HepG2 (cell line): ENCODE results near the gene CD4.

Experiments used
- ATF2 ChIP-seq: sonication (generic); formaldehyde crosslinking; IDR thresholded peaks from 2 replicates; pipeline ENCODE4 v1.4.0; 2020; ENCODE audit warnings: missing genetic modification reagents
- HCFC1 ChIP-seq: fragments of 150-350 bp; IDR thresholded peaks from 2 replicates; pipeline ENCODE4 v1.6.1; 2014; ENCODE audit warnings: low read depth, low read length
- MXI1 ChIP-seq: IDR thresholded peaks from 3 replicates; pipeline ENCODE4 v1.6.1; 2012; ENCODE audit warnings: low read depth, low read length, inconsistent platforms, borderline replicate concordance
- NBN ChIP-seq: fragments of 450-650 bp; conservative IDR thresholded peaks from 2 replicates; pipeline ENCODE4 v1.6.1; 2017
- POLR2A ChIP-seq, 2 experiments: IDR thresholded peaks; 2 replicates each; pipeline ENCODE4 v1.6.1; 2011; ENCODE audit warnings: low read depth in 2 of 2, low read length in 2 of 2, mild to moderate bottlenecking in 1 of 2, moderate library complexity in 1 of 2; ENCODE audit not compliant: insufficient read depth in 1 of 2
- SETDB1 ChIP-seq: sonication (generic); formaldehyde crosslinking; IDR thresholded peaks from 2 replicates; pipeline ENCODE4 v1.5.1; 2020; ENCODE audit warnings: missing genetic modification reagents, mild to moderate bottlenecking, borderline replicate concordance
- YY1 ChIP-seq: IDR thresholded peaks from 2 replicates; pipeline ENCODE4 v1.6.1; 2011; ENCODE audit warnings: low read length, low read depth, moderate library complexity, mild to moderate bottlenecking; ENCODE audit not compliant: insufficient read depth, insufficient replicate concordance
- ZFP36 ChIP-seq: fragments of 150-350 bp; IDR thresholded peaks from 2 replicates; pipeline ENCODE4 v1.6.1; 2018; ENCODE audit warnings: borderline replicate concordance, low read length, low read depth; ENCODE audit not compliant: partially characterized antibody
- ZNF646 ChIP-seq: sonication (generic); formaldehyde crosslinking; IDR thresholded peaks from 2 replicates; pipeline ENCODE4 v1.9.0; 2021; ENCODE audit warnings: mild to moderate bottlenecking, missing genetic modification reagents
- TF ChIP-seq, protein P1 (sequence below): sonication (generic); formaldehyde crosslinking; IDR thresholded peaks from 2 replicates; pipeline ENCODE4 v1.4.0; 2020; ENCODE audit warnings: missing genetic modification reagents, borderline replicate concordance
- TF ChIP-seq, protein P2 (sequence below): sonication (generic); formaldehyde crosslinking; IDR thresholded peaks from 2 replicates; pipeline ENCODE4 v1.4.0; 2020; ENCODE audit warnings: missing genetic modification reagents

DNA sequence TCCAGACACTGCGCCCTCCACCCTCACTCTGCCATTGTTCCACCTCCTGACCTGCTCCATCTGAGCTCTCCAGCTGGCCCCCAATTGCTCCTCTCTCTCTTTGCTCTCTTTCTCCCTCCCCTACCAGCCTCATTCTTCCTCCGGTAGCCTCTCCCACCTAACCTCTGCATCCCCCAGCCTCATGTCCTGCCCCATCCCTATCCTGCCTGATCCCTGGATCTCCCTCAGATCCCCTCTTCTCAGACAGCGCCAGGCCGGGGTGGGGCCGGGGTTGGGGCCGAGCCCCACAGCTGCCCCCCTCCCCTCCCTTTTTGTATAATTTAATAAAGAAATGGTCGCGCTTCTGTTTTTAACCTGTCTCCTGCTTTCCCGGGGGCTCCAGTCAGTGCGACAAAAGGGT lies 18.7 kb upstream of the CD4 start:
- TF ChIP-seq, protein P1, sequence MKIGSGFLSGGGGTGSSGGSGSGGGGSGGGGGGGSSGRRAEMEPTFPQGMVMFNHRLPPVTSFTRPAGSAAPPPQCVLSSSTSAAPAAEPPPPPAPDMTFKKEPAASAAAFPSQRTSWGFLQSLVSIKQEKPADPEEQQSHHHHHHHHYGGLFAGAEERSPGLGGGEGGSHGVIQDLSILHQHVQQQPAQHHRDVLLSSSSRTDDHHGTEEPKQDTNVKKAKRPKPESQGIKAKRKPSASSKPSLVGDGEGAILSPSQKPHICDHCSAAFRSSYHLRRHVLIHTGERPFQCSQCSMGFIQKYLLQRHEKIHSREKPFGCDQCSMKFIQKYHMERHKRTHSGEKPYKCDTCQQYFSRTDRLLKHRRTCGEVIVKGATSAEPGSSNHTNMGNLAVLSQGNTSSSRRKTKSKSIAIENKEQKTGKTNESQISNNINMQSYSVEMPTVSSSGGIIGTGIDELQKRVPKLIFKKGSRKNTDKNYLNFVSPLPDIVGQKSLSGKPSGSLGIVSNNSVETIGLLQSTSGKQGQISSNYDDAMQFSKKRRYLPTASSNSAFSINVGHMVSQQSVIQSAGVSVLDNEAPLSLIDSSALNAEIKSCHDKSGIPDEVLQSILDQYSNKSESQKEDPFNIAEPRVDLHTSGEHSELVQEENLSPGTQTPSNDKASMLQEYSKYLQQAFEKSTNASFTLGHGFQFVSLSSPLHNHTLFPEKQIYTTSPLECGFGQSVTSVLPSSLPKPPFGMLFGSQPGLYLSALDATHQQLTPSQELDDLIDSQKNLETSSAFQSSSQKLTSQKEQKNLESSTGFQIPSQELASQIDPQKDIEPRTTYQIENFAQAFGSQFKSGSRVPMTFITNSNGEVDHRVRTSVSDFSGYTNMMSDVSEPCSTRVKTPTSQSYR = no peak
- TF ChIP-seq, protein P2, sequence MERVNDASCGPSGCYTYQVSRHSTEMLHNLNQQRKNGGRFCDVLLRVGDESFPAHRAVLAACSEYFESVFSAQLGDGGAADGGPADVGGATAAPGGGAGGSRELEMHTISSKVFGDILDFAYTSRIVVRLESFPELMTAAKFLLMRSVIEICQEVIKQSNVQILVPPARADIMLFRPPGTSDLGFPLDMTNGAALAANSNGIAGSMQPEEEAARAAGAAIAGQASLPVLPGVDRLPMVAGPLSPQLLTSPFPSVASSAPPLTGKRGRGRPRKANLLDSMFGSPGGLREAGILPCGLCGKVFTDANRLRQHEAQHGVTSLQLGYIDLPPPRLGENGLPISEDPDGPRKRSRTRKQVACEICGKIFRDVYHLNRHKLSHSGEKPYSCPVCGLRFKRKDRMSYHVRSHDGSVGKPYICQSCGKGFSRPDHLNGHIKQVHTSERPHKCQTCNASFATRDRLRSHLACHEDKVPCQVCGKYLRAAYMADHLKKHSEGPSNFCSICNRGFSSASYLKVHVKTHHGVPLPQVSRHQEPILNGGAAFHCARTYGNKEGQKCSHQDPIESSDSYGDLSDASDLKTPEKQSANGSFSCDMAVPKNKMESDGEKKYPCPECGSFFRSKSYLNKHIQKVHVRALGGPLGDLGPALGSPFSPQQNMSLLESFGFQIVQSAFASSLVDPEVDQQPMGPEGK (CRISPR knock-in tag) = no peak
- no peak for TF ChIP-seq ZNF646 (CRISPR knock-in tag)
- no peak for TF ChIP-seq POLR2A (IDR thresholded peaks at IDR 0.05; ENCODE audit: insufficient read depth in 1 of 2, low read depth in 2 of 2, low read length in 2 of 2)
- no peak for TF ChIP-seq HCFC1
- no peak for TF ChIP-seq YY1
- TF ChIP-seq ATF2 = no peak
- no peak for TF ChIP-seq ZFP36
- TF ChIP-seq MXI1 = no peak
- TF ChIP-seq NBN = no peak
- no peak for TF ChIP-seq SETDB1
